Glutamatergic neuron (in vitro differentiated cells): Measurements from ENCODE around the gene FZD7. TPM values are rescaled to one million over a fixed set of nuclear protein-coding genes. Genes with fewer than 3 reads are reported as not detected.
A peak's percentile ranks its signal among the peaks of the same experiment; 100 is the strongest.

Experiments
- DNase-seq: peaks from one replicate; pipeline ENCODE4 v3.0.0; 2022
- H3K27ac Mint-ChIP-seq: one replicate; pipeline ENCODE4 v1.8.0; 2020; ENCODE audit warnings: mild to moderate bottlenecking, mixed read lengths, inconsistent platforms; ENCODE audit not compliant: unreplicated experiment
- H3K27me3 Mint-ChIP-seq: one replicate; pipeline ENCODE4 v1.8.0; 2020; ENCODE audit warnings: mild to moderate bottlenecking, moderate library complexity, mixed read lengths, inconsistent platforms; ENCODE audit not compliant: unreplicated experiment
- H3K36me3 Mint-ChIP-seq: one replicate; pipeline ENCODE4 v1.8.0; 2020; ENCODE audit warnings: mild to moderate bottlenecking, mixed read lengths, inconsistent platforms; ENCODE audit not compliant: unreplicated experiment
- H3K4me1 Mint-ChIP-seq: one replicate; pipeline ENCODE4 v1.8.0; 2020; ENCODE audit warnings: mild to moderate bottlenecking, low read depth, mixed read lengths, inconsistent platforms; ENCODE audit not compliant: unreplicated experiment
- H3K4me3 Mint-ChIP-seq: one replicate; pipeline ENCODE4 v1.8.0; 2020; ENCODE audit warnings: mild to moderate bottlenecking, mixed read lengths, inconsistent platforms; ENCODE audit not compliant: unreplicated experiment
- H3K9me3 Mint-ChIP-seq: one replicate; pipeline ENCODE4 v1.8.0; 2020; ENCODE audit warnings: mild to moderate bottlenecking, moderate library complexity, mixed read lengths, inconsistent platforms; ENCODE audit not compliant: unreplicated experiment
- CTCF ChIP-seq: fragments of 200-600 bp; sonication (generic); IDR thresholded peaks from one replicate; pipeline ENCODE4 v1.5.0; 2021; ENCODE audit not compliant: partially characterized antibody, unreplicated experiment
- total RNA-seq: library from RNA; stranded (reverse); fragmentation: NEBNext Ultra II Directional; extraction: Animal tissue kit (Norgen Biotek cat#: 25700); gene quantifications from one replicate; pipeline ENCODE4 v1.2.1, GENCODE V29; 2021; ENCODE audit not compliant: unreplicated experiment

Gene FZD7
- total RNA-seq, 1 donor from 2014 or later: 19.0 TPM

GRCh38 chr2:202031246-202031951 lies 2.3 kb upstream of the FZD7 start:
- H3K4me1 Mint-ChIP-seq: peaks cover 21% of the 10 kb centered on the region
- H3K4me3 Mint-ChIP-seq: peak overlapping the region; percentile 91

GRCh38 chr2:202032846-202033316 lies 774 bp upstream of the FZD7 start:
- no peak for TF ChIP-seq CTCF
- Mint-ChIP-seq H3K36me3 (no peaks in the 10 kb centered on the region), H3K4me3 (peak overlapping the region; percentile 91), H3K9me3 (peaks cover 13% of the 10 kb centered on the region), H3K4me1 (peaks cover 21% of the 10 kb centered on the region), H3K27me3 (peaks cover 11% of the 10 kb centered on the region), H3K27ac (peak overlapping the region; percentile 56)
- peak; percentile 51 for DNase-seq

More at GRCh38 chr2:202031246-202031951, 2.3 kb upstream of the FZD7 start:
- peaks cover 13% of the 10 kb centered on the region for H3K9me3 Mint-ChIP-seq
- H3K27me3 Mint-ChIP-seq: peaks cover 13% of the 10 kb centered on the region
- no peak for DNase-seq
- TF ChIP-seq CTCF: no peak
- H3K36me3 Mint-ChIP-seq: no peaks in the 10 kb centered on the region
- no peak overlapping the region for H3K27ac Mint-ChIP-seq

GRCh38 chr2:202034249-202035088 lies 814 bp downstream of the FZD7 start:
- Mint-ChIP-seq H3K36me3 (no peaks in the 10 kb centered on the region), H3K27ac (peak overlapping the region; percentile 67), H3K9me3 (peaks cover 11% of the 10 kb centered on the region), H3K4me3 (peak overlapping the region; percentile 95), H3K4me1 (peaks cover 26% of the 10 kb centered on the region), H3K27me3 (peaks cover 11% of the 10 kb centered on the region)
- DNase-seq: peak; percentile 57
- no peak for TF ChIP-seq CTCF

GRCh38 chr2:202035089-202035940 lies 1.7 kb downstream of the FZD7 start:
- peak; percentile 42 for TF ChIP-seq CTCF
- Mint-ChIP-seq H3K4me3 (peak overlapping the region; percentile 95), H3K27ac (no peak overlapping the region), H3K4me1 (peaks cover 28% of the 10 kb centered on the region), H3K27me3 (peaks cover 11% of the 10 kb centered on the region), H3K36me3 (no peaks in the 10 kb centered on the region), H3K9me3 (peaks cover 11% of the 10 kb centered on the region)
- peak; percentile 75 for DNase-seq
